ENCODE results near the gene ARL2BP.
A peak's percentile ranks its signal among the peaks of the same experiment; 100 is the strongest.

Gene ARL2BP

GRCh38 chr16:57284952-57285363 is 39.9 kb downstream of the ARL2BP start:
- DNase-seq, result no peak

DNA sequence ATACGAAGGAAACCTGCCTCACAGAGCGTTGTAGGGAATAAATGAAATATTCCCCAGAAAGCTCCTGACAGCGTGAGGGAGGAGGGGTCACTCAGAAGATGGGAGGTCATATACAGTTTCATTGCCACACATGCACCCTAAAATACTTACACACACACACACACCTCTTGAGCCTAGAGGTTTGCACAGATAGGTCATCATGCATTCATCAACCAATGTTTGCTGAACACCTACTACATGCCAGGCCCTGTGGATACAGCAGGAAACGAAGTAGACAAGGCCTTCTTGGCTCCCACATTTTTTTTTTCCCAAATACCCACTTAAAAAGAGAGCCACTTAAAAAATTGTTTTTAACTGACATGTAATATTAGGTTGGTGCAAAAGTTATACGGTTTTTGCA is 40.3 kb downstream of the ARL2BP start:
- DNase-seq, result no peak

GRCh38 chr16:57289391-57290257 is 44.6 kb downstream of the ARL2BP start:
- DNase-seq, result no peak

- DNase-seq, result no peak
Observed at GRCh38 chr16:57297856-57298255, 52.8 kb downstream of the ARL2BP start.

- peak; percentile 91 for DNase-seq
Observed at GRCh38 chr16:57299009-57299718, 54.1 kb downstream of the ARL2BP start.

DNA sequence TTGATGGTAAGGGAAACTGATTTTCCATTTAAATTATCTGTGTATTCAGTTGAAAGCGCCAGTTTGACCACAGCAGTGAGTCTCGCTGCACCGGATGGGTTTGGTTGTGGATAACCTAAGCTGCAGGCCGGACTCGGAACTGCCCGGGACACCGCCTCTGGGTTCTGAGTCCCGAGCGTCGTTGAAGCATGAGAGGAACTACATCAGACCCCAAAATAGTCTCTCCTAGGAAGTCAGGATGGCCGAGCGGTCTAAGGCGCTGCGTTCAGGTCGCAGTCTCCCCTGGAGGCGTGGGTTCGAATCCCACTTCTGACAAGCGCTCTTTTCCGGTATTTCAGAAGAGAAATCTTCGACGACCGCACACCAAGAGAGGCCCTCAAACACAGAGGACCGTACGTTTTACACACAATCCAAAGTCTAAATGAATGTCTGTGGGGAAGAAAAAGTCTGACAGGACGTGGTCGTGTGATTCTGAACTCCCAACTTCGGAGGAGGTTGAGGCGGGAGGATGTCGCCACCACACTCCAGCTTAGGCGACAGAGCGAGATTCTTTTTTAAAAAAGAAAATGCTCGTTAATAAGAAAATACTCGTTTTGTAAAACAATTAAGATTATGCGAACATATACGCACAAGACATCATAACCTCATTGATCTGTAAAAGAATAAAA is 54.8 kb downstream of the ARL2BP start:
- DNase-seq, result peak; percentile 91

GRCh38 chr16:57300387-57301125 is 55.5 kb downstream of the ARL2BP start:
- DNase-seq, result peak; percentile 96

- DNase-seq, result no peak
Observed at GRCh38 chr16:57301126-57301817, 56.2 kb downstream of the ARL2BP start.
